HEK293 (cell line): Measurements from ENCODE around the gene CHRM2.

ENCODE experiments used
- CTCF ChIA-PET: fragments of 350-600 bp; formaldehyde crosslinking; extraction: SDS; loops from one replicate; lab custom pipeline; 2021; ENCODE audit warnings: antibody characterized with exemption; lab: Yijun Ruan, JAX
- POLR2A ChIA-PET: fragments of 300-600 bp; formaldehyde crosslinking; extraction: SDS; loops from one replicate; lab custom pipeline; 2020; ENCODE audit warnings: antibody characterized with exemption, inconsistent platforms; lab: Yijun Ruan, JAX
- H3K27ac ChIP-seq: fragments of 200-500 bp; sonication (Bioruptor generic); 2 replicates; pipeline ENCODE4 v1.5.1; 2014; ENCODE audit warnings: low read depth, low read length, control low read depth, inconsistent platforms; ENCODE audit errors: extremely low read depth
- H3K36me3 ChIP-seq, 2 experiments: fragments of 200-500 bp in 1 of 2; sonication (Bioruptor generic) in 1 of 2; 1 replicate in 1 of 2; 2 replicates in 1 of 2; pipeline ENCODE4 v1.5.1; 2014 to 2017; ENCODE audit warnings: inconsistent platforms in 2 of 2, low read length in 2 of 2; ENCODE audit not compliant: control insufficient read depth in 2 of 2, insufficient read depth in 1 of 2
- H3K4me1 ChIP-seq: fragments of 200-500 bp; sonication (Bioruptor generic); 2 replicates; pipeline ENCODE4 v1.5.1; 2014; ENCODE audit warnings: mild to moderate bottlenecking, low read length, inconsistent platforms; ENCODE audit not compliant: control insufficient read depth, insufficient read depth
- H3K4me3 ChIP-seq: 2 replicates; pipeline ENCODE4 v1.5.1; 2011; ENCODE audit warnings: low read depth, mild to moderate bottlenecking, control low read depth, low read length, moderate library complexity
- H3K9me3 ChIP-seq: fragments of 200-500 bp; sonication (Bioruptor generic); 2 replicates; pipeline ENCODE4 v1.5.1; 2014; ENCODE audit warnings: low read depth, low read length, inconsistent platforms; ENCODE audit not compliant: control insufficient read depth, insufficient read depth
- CTCF ChIP-seq: fragments of 450-650 bp; formaldehyde crosslinking; IDR thresholded peaks from 2 replicates; pipeline ENCODE4 v1.5.1; 2016; ENCODE audit warnings: missing biosample characterization, missing genetic modification characterization
- GLIS1 ChIP-seq: fragments of 450-650 bp; formaldehyde crosslinking; IDR thresholded peaks from 2 replicates; pipeline ENCODE4 v1.5.1; 2016; ENCODE audit warnings: missing biosample characterization, missing genetic modification characterization
- GLIS2 ChIP-seq: fragments of 450-650 bp; formaldehyde crosslinking; IDR thresholded peaks from 2 replicates; pipeline ENCODE4 v1.5.1; 2016; ENCODE audit warnings: missing biosample characterization, missing genetic modification characterization
- HOXA7 ChIP-seq: sonication (generic); formaldehyde crosslinking; IDR thresholded peaks from 2 replicates; pipeline ENCODE4 v1.8.1; 2022; ENCODE audit warnings: missing genetic modification reagents, borderline replicate concordance
- HOXC10 ChIP-seq: sonication (generic); formaldehyde crosslinking; IDR thresholded peaks from 2 replicates; pipeline ENCODE4 v1.8.1; 2023; ENCODE audit warnings: mild to moderate bottlenecking, missing genetic modification reagents
- OSR2 ChIP-seq: fragments of 450-650 bp; formaldehyde crosslinking; IDR thresholded peaks from 2 replicates; pipeline ENCODE4 v1.5.1; 2016; ENCODE audit warnings: missing biosample characterization, missing genetic modification characterization
- PRDM10 ChIP-seq: fragments of 450-650 bp; formaldehyde crosslinking; IDR thresholded peaks from 2 replicates; pipeline ENCODE4 v1.5.1; 2016; ENCODE audit warnings: missing biosample characterization, missing genetic modification characterization
- SALL2 ChIP-seq: fragments of 450-650 bp; formaldehyde crosslinking; IDR thresholded peaks from 2 replicates; pipeline ENCODE4 v1.5.0; 2017; ENCODE audit warnings: missing biosample characterization, mild to moderate bottlenecking, missing genetic modification characterization, borderline replicate concordance
- SCRT2 ChIP-seq: fragments of 450-650 bp; formaldehyde crosslinking; IDR thresholded peaks from 2 replicates; pipeline ENCODE4 v1.5.1; 2016; ENCODE audit warnings: missing biosample characterization, missing genetic modification characterization
- TCF7L2 ChIP-seq: IDR thresholded peaks from 2 replicates; pipeline ENCODE4 v1.6.1; 2011; ENCODE audit warnings: low read depth, mild to moderate bottlenecking, inconsistent platforms, low read length, moderate library complexity, borderline replicate concordance
- ZBTB49 ChIP-seq: fragments of 450-650 bp; formaldehyde crosslinking; IDR thresholded peaks from 2 replicates; pipeline ENCODE4 v1.5.1; 2016; ENCODE audit warnings: missing biosample characterization, missing genetic modification characterization, low read depth
- ZEB2 ChIP-seq: fragments of 450-650 bp; formaldehyde crosslinking; IDR thresholded peaks from 2 replicates; pipeline ENCODE4 v1.5.1; 2016; ENCODE audit warnings: missing biosample characterization, missing genetic modification characterization
- ZFP69B ChIP-seq: fragments of 450-650 bp; formaldehyde crosslinking; IDR thresholded peaks from 2 replicates; pipeline ENCODE4 v1.5.1; 2016; ENCODE audit warnings: missing biosample characterization, missing genetic modification characterization
- ZNF138 ChIP-seq: fragments of 450-650 bp; formaldehyde crosslinking; IDR thresholded peaks from 2 replicates; pipeline ENCODE4 v1.5.1; 2016; ENCODE audit warnings: missing biosample characterization, missing genetic modification characterization, borderline replicate concordance
- ZNF157 ChIP-seq: fragments of 450-650 bp; formaldehyde crosslinking; IDR thresholded peaks from 2 replicates; pipeline ENCODE4 v1.5.1; 2016; ENCODE audit warnings: missing biosample characterization, missing genetic modification characterization
- ZNF354C ChIP-seq: fragments of 450-650 bp; formaldehyde crosslinking; IDR thresholded peaks from 2 replicates; pipeline ENCODE4 v1.5.1; 2016; ENCODE audit warnings: missing biosample characterization, missing genetic modification characterization, low read depth, borderline replicate concordance
- ZNF624 ChIP-seq: fragments of 450-650 bp; formaldehyde crosslinking; IDR thresholded peaks from 2 replicates; pipeline ENCODE4 v1.5.1; 2017; ENCODE audit warnings: missing biosample characterization, missing genetic modification characterization
- ZNF626 ChIP-seq: fragments of 450-650 bp; sonication (Bioruptor Pico); formaldehyde crosslinking; IDR thresholded peaks from 2 replicates; pipeline ENCODE4 v1.5.1; 2018; ENCODE audit warnings: missing biosample characterization, missing genetic modification characterization, inconsistent platforms
- ZNF660 ChIP-seq: fragments of 450-650 bp; IDR thresholded peaks from 2 replicates; pipeline ENCODE4 v1.5.1; 2018; ENCODE audit warnings: missing biosample characterization, mild to moderate bottlenecking, missing genetic modification characterization
- ZNF704 ChIP-seq: fragments of 450-650 bp; formaldehyde crosslinking; IDR thresholded peaks from 2 replicates; pipeline ENCODE4 v1.5.1; 2016; ENCODE audit warnings: missing biosample characterization, missing genetic modification characterization
- ZNF785 ChIP-seq: fragments of 450-650 bp; formaldehyde crosslinking; IDR thresholded peaks from 2 replicates; pipeline ENCODE4 v1.5.1; 2016; ENCODE audit warnings: missing biosample characterization, missing genetic modification characterization
- TF ChIP-seq, protein P1 (sequence below): fragments of 450-650 bp; formaldehyde crosslinking; IDR thresholded peaks from 2 replicates; pipeline ENCODE4 v1.5.1; 2016; ENCODE audit warnings: missing biosample characterization, missing genetic modification characterization
- TF ChIP-seq, protein P2 (sequence below): fragments of 450-650 bp; formaldehyde crosslinking; IDR thresholded peaks from 2 replicates; pipeline ENCODE4 v1.5.1; 2016; ENCODE audit warnings: missing biosample characterization, missing genetic modification characterization

Gene CHRM2

DNA sequence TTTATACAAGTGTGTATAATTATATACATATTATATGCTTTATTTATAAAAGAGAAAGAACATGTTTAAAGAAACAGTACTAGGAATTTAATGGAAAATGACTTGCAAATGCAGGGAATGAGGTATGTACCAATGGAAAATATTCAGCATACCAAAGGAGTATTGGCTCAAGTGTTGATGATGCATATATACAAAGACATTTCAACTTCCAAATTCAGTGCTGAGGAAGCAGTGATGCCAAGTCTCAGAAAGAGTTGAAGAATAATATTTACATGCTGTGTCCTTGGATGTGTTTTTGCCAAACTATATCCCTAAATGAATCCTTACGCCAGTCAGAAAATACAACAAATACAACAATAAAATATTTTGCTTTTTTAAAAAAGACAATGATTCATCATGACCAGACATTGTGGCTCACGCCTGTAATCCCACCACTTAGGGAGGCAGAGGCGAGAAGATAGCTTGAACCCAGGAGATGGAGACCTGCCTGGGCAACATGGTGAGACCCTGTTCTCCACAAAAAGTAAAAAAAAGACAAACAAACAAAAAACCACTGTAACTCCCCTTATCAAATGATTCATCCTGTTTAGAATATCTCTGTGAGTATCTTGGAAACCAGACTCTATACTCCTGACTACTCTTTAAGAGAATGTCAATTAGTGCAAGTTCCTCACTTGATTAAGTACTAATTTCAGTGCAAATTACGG, 157.2 kb downstream of the CHRM2 start:
- Histone ChIP-seq H3K27ac (no peak overlapping the region), H3K4me3 (no peak overlapping the region), H3K4me1 (no peaks in the 10 kb centered on the region), H3K9me3 (no peaks in the 10 kb centered on the region), H3K36me3 (no peaks in the 10 kb centered on the region)
- ChIA-PET POLR2A (no interaction called here), CTCF (interaction anchor here (0.6 kb wide), 1 partner anchor 795 kb away, joined by 4 read pairs; no protein-coding TSS in a partner anchor)
- no peak for TF ChIP-seq ZNF354C (tag by site-specific recombination)
- TF ChIP-seq CTCF (tag by site-specific recombination) = no peak
- no peak for TF ChIP-seq ZFP69B
- TF ChIP-seq ZNF785 = no peak
- no peak for TF ChIP-seq HOXA7 (CRISPR knock-in tag)
- TF ChIP-seq, protein P1, sequence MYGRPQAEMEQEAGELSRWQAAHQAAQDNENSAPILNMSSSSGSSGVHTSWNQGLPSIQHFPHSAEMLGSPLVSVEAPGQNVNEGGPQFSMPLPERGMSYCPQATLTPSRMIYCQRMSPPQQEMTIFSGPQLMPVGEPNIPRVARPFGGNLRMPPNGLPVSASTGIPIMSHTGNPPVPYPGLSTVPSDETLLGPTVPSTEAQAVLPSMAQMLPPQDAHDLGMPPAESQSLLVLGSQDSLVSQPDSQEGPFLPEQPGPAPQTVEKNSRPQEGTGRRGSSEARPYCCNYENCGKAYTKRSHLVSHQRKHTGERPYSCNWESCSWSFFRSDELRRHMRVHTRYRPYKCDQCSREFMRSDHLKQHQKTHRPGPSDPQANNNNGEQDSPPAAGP = no peak
- TF ChIP-seq GLIS1 (tag by site-specific recombination) = no peak
- no peak for TF ChIP-seq ZEB2
- no peak for TF ChIP-seq ZNF624
- TF ChIP-seq, all 188 proteins: peak for 0

- ChIA-PET POLR2A (no interaction called here), CTCF (interaction anchor here (0.6 kb wide), 1 partner anchor 795 kb away, joined by 4 read pairs; no protein-coding TSS in a partner anchor)
- H3K27ac ChIP-seq = no peak overlapping the region
- TF ChIP-seq ZNF704 (tag by site-specific recombination) (no peak), ZNF626 (tag by site-specific recombination) (no peak), ZNF138 (tag by site-specific recombination) (no peak), SALL2 (tag by site-specific recombination) (no peak), TCF7L2 (no peak), OSR2 (no peak), ZNF660 (no peak), ZBTB49 (tag by site-specific recombination) (no peak), SCRT2 (tag by site-specific recombination) (no peak), PRDM10 (tag by site-specific recombination) (no peak), GLIS2 (tag by site-specific recombination) (no peak), ZNF157 (no peak), HOXC10 (CRISPR knock-in tag) (no peak)
- TF ChIP-seq, protein P2, sequence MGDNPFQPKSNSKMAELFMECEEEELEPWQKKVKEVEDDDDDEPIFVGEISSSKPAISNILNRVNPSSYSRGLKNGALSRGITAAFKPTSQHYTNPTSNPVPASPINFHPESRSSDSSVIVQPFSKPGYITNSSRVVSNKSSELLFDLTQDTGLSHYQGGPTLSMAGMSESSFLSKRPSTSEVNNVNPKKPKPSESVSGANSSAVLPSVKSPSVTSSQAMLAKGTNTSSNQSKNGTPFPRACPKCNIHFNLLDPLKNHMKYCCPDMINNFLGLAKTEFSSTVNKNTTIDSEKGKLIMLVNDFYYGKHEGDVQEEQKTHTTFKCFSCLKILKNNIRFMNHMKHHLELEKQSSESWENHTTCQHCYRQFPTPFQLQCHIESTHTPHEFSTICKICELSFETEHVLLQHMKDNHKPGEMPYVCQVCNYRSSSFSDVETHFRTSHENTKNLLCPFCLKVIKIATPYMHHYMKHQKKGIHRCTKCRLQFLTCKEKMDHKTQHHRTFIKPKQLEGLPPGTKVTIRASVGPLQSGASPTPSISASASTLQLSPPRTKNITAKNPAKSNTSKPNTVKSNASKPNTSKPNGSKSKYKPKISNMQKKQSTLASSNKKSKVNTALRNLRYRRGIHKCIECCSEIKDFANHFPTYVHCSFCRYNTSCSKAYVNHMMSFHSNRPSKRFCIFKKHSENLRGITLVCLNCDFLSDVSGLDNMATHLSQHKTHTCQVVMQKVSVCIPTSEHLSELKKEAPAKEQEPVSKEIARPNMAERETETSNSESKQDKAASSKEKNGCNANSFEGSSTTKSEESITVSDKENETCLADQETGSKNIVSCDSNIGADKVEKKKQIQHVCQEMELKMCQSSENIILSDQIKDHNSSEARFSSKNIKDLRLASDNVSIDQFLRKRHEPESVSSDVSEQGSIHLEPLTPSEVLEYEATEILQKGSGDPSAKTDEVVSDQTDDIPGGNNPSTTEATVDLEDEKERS = no peak
These were observed 157.7 kb downstream of the CHRM2 start for GRCh38 chr7:137026176-137026500.

More at GRCh38 chr7:137026176-137026500, 157.7 kb downstream of the CHRM2 start:
- Histone ChIP-seq H3K9me3 (no peaks in the 10 kb centered on the region), H3K4me3 (no peak overlapping the region), H3K36me3 (no peaks in the 10 kb centered on the region), H3K4me1 (no peaks in the 10 kb centered on the region)
